Inflammatory macrophage treated with lipopolysaccharide for 4 hours (primary cell): ENCODE data around the gene DTD1.

Experiments used
- DNase-seq: peaks from one replicate; pipeline ENCODE4 v3.0.0-alpha.2; 2020

Gene DTD1

DNA sequence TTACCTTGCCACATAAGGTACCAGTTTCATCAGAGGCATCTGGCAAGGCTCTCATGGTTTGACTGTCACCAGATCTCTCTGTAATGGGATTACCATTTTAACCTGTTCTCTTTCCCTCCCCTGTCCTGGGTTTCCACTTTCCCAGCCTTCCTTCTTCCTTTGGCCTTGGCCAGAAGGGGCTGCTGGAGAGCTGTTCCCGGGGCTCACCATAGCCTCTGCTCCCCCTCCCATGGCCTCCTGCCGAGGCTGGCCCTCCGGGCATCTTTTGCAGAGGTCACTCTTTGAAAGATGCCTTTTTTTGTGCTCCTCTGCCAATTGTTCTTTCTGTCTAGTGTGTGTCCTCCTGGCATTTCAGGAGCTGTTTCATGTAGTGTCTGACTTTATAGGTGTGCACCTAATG is 125.0 kb downstream of the DTD1 start:
- no peak for DNase-seq

GRCh38 chr20:18715564-18715963 is 127.7 kb downstream of the DTD1 start:
- DNase-seq, result no peak

DNA sequence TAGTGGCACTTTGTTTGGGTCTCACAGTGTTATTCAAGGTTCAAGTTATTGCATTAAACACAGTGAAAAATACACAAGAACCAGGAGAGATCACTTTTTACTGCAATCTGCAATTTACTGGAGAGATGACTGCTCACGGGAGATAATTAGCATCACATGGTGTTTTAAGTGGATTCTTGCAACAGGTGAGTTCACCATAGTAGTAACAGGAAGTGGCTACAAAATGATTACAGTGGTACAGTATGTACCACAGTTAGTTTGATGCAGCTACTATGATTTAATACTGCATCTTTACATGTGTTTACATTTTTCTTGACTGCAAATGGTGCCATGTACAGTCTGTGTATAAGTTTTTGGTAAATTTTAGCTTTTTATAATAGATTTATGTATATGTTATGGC is 129.2 kb downstream of the DTD1 start:
- DNase-seq, result no peak

GRCh38 chr20:18718129-18718528 is 130.3 kb downstream of the DTD1 start:
- no peak for DNase-seq

GRCh38 chr20:18719426-18719825 is 131.6 kb downstream of the DTD1 start:
- no peak for DNase-seq

GRCh38 chr20:18721551-18722115 is 133.8 kb downstream of the DTD1 start:
- no peak for DNase-seq

DNA sequence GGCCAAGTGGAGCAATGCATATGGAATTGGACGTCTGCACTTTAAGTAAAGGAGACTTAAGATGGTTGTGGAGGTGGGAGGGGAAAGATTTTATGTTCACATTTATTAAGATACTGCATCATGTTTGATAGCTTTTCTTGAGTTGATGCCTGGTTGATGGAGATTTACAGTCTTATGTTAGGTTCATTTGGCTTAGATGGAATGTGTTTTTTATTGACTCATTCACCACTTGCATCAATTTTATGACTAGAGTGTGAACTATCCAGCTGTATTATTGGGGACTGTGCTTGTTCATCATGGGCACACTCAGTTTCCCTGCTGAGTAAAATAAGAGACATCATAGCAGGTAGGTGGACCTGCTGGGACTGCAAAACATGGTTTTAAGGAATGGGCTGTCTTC is 134.5 kb downstream of the DTD1 start:
- DNase-seq, result no peak

- DNase-seq, result no peak
These were observed 136.2 kb downstream of the DTD1 start for GRCh38 chr20:18724077-18724476.

DNA sequence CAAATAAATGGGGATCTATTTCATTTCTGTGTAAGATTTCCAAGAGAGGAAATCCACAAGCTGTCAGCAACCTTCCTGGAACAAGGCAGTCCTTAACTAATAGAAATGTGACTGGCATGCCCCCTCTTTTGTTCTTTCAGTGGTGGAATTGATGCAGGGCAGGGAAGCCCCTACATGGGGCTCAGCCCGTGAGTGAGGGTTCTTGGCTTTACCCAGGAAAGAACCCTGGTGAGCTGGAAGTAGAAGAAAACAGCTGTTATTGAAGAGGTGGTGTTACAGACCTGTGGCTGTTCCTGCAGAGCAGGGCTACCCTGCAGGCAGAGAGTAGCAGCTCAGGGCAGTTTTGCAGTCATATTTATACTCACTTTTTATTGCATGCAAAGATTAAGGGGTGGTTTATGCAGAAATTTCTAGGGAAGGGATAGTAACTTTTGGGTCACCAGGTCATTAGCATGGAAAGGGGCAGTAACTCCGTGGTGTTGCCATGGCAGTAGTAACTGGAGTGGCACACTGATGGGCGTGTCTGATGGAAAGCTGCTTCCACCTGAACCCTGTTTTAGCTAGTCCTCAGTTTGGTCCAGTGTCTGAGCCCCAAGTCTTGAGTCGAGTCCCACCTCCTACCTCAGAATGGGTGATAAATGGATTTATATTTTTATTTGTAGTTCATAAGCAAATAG is 137.1 kb downstream of the DTD1 start:
- DNase-seq, result no peak

GRCh38 chr20:18727032-18727508 is 139.2 kb downstream of the DTD1 start:
- DNase-seq, result no peak

- DNase-seq, result no peak
These were observed 140.5 kb downstream of the DTD1 start for GRCh38 chr20:18728165-18728869.

- DNase-seq, result no peak
These were observed 141.0 kb downstream of the DTD1 start for GRCh38 chr20:18728870-18729224.

- no peak for DNase-seq
These were observed 141.5 kb downstream of the DTD1 start for GRCh38 chr20:18729231-18729825.

DNA sequence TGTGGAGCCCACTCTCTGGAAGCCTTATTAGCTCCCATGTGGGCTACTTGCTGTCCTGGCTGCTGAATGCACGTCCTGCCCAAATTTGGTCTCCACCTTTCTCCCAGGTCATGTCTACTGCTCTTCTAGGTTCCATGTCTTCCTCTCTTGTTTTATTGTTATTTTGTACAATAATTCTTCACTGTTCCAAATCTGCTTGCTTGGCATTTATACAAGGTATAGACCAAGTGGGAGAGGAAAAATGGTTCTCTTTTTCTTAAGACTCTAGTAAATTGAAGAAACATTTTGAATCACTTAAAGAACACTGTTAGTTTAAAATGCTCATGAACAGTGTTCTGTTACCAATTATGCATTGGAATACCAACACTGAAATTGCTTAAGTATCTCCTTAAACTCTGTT is 144.1 kb downstream of the DTD1 start:
- no peak for DNase-seq

GRCh38 chr20:18734525-18735189 is 146.8 kb downstream of the DTD1 start:
- DNase-seq, result no peak

GRCh38 chr20:18737140-18737539 is 149.3 kb downstream of the DTD1 start:
- no peak for DNase-seq

GRCh38 chr20:18738055-18738454 is 150.2 kb downstream of the DTD1 start:
- DNase-seq, result peak; percentile 46

DNA sequence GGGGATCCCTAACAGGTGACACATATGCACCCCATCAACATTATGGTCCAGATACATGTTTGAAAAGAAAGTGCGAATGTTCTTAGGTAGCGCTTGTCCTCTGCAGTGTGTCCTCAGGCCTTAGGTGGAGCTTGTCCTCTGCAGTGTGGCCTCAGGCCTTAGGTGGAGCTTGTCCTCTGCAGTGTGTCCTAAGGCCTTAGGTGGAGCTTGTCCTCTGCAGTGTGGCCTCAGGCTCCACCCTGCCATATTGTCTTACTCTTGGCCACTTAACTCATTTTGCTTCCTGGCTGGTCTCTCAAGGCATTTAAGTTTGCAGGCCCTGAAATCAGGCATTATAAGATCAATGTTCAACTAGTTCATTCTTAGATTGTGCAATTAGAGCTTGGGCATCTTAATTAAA is 151.0 kb downstream of the DTD1 start:
- DNase-seq, result no peak

DNA sequence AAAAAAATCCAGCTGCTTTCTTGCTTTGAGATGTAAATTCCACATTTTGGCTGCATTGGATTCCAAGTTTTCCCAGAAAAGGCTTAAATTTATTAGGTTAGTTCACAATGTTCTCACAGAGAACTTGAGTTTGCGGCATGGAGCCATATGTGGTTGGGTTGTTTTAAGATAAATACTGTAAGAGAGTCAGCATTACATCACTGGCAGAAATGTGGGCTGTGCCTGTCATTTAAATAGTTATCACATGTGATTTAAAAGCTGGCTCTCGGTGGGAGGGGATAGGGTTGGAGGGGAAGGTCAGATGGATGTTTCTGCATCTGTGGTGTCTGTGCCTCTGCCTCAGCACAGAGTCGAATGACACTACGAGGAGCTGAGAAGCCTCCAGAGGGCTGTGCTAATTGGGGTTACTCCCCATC is 151.9 kb downstream of the DTD1 start:
- no peak for DNase-seq

DNA sequence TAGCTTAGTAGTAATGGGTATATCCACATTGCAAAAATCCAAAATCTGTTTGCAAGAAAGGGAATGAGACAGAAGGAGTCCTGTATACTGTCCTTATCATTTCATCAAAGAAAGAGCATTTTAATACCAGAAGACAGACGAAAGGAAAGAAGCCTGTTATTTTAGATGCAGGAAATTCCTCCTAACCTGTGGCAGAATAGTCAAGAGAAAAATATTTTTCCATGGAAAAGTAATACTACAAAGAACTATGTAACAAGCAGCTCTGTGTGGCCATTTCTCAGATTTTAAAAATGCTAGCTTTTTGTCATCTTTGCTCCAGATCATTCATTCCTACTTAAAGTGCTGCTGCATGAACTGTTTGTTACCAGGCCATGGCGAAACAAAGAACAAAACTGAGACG is 152.9 kb downstream of the DTD1 start:
- DNase-seq, result no peak

DNA sequence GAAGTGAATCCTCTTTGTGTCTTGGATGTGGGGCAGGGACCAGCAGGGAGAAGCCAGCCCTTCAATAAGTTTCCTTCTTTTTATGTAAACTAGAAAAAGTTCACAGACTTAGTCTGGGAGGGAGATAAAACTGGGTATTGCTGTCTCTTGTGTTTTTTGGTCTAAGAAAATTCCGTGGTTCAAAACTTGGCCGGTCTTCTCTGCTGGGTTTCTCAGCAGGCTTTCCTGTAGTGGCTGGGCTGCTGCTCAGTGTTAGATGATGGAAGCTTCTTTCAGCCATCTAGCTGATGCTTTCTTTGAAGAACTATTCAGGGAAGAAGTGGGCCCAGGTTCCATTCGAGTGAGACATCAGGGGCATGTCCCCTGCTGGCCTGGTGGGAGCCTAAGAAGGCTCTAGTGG is 155.0 kb downstream of the DTD1 start:
- DNase-seq, result no peak

GRCh38 chr20:18743665-18744440 is 156.0 kb downstream of the DTD1 start:
- no peak for DNase-seq

DNA sequence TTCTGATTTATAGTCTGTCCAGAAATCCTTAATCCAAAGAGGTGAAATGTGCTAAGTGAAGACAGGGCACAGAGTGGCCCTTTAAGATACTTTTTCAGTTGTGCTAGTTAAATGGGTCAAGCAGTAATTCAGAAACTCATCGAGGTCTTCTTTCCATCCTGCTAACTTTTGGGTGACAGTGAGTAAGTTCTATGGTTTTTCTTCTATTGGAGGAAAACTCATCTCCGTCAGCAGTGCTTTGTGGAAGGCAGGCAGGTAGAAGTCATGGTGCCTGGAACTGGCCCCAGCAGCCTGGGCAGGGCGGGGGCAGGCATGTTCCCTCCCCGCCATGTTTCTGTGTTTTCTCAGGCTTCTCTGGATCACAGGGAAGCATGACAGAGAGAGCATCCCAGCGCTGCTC is 159.2 kb downstream of the DTD1 start:
- no peak for DNase-seq
